CD4-positive, alpha-beta T cell treated with Interferon alpha-2 for 1 hour (primary cell): Measurements from ENCODE around the gene IL17RB.

Experiments used
- DNase-seq, 2 donors: peaks; one replicate each; pipeline ENCODE4 v3.0.0-alpha.2; 2020 to 2022

Gene IL17RB

DNA sequence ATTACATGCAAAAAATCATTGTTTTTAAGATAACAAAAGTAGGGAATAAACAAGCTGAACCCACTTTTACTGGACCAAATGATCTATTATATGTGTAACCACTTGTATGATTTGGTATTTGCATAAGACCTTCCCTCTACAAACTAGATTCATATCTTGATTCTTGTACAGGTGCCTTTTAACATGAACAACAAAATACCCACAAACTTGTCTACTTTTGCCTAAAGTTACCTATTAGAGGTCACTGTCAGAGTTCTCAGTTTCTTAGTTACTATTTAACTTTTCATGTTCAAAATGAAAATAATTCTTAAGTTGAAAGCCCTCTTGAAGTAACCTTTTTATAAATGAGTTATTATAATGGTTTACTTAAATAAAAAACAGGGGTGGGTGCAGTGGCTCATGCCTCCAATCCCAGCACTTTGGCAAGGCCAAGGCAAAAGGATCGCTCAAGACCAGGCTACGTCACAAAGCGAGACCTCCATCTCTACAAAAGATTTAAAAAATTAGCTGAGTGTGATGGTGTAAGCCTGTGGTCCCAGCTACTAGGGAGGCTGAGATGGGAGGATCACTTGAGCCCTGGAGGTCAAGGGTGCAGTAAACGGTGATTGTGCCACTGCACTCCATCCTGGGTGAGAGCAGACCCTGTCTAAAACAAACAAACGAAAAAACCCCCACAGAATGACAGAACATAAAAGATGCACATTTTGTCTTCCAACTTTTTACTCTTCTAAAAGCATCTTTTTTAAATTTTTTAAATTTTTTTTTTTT, 19.5 kb downstream of the IL17RB start:
- no peak for DNase-seq

DNA sequence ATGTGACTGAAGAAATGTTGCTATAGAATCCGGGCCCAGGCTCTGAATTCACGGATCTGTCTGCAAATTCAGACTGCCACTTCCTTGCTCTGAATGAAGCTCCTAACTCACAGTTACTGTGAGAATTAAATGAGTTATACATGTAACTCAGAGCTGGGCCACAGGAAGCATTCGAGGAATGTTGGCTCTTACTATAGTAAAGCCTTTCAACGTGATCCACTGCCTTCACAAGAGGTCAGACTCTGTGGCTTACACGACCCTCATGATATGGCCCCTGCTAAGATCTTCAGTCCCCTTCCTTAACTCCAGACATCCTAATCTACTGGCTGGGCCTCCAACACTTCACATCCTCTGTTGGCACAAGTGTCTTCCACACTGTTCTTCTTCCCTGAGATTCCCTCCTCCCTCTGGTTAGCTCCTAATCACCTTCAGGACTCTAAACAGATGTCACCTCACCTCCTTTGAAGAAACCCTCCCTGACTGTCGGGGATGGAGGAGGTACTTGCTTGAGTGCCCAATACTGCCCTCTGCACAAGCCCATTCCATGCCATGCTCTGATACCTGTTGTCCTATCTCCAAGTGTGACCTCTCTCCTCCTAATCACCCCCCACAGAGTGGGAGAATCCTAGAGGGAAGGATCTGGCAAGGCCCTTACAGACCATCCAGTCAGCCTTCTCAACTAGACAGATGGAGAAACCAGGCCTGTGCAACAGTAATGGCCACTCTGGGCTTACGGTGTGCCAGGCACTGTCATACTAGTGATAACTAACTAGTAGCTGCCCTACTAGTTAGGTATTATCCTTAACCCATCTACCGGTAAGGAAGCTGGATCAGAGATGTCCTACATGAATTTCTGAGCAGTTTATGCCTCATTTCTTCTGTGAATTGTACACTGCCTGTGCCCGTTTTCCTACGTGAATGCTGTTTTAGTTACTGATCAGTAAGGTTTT, 34.3 kb downstream of the IL17RB start:
- no peak for DNase-seq

DNA sequence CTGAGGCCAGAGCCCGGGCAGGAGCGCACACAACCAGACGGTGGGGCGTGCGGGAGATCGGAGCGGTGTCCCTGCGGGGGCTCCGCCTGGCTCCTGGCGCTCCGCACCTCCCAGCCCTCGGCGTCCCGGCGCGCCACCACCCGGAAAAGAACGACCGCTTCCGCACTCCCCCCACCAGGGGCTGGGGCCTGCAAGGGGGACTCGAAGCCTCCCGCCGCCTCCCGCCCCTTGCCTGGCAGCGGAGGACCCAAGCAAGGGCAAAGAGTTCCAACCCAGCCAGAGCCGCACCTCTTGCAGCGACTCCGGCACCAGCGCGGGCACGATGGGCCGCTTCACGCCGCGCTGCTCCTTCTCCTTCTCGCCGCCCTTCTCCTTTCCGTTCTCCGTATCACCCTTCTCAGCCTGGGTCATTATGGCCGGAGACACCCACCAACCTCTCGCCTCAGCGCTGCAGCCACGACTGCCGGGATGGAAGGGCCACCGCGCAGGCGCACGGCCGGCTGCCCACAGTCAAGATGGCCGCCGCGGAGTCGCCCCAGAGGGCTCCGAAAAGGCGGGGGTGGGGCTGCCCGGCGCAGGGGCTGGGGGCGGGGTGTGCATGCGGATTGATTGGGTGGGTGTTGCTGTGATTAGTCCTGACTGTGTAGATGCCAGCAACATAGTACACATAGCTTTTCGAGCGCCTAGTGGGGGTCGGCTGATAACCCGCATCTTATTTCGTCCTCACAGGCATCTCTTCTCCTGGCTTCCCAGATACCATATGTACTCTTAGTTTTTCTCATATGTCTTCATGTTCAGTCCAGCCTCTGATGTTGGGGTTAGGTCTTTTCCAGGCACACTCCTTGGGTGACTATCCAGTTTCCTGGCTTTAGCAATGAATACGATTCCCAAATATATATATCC, 35.6 kb downstream of the IL17RB start, which contains the start of gene ACTR8:
Gene ACTR8 (minus strand): TSS at position 462 of the 903 bp plus-strand sequence. CDS start 51 bp downstream, at position 411.
- peak; percentile 86 to 91 for DNase-seq

DNA sequence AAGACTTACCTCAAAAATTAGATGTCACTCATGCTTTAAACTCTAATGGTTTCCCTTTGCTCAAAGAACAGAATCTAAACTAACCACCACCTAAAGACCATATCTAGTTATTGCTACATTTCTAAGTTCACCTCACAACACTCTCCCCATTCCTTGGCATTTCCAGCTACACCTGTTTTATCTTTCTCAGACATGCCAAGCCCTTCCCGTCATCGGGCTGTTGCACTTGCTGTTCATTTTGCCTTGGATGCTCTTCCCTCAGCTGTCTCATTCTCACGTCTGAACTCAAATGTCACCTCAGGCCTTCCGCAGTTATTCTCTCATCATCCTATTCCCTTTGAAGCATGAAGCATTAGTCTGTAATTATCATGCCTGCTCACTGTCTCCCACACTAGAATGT, 36.6 kb downstream of the IL17RB start:
- no peak for DNase-seq

DNA sequence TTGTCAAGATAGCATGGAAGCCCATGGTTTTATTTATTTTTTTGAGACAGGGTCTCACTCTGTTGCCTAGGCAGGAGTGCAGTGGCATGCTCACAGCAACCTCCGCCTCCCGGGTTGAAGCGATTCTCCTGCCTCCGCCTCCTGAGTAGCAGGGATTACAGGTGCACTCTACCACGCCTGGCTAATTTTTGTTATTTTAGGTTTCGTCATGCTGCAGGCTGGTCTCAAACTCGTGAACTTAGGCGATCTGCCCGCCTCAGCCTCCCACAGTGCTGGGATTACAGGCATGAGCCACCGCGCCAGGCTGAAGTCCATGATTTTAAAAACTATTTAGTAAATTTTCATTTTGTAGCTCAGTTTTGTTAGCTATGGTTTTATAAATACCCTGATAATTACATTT, 38.3 kb downstream of the IL17RB start:
- no peak for DNase-seq

DNA sequence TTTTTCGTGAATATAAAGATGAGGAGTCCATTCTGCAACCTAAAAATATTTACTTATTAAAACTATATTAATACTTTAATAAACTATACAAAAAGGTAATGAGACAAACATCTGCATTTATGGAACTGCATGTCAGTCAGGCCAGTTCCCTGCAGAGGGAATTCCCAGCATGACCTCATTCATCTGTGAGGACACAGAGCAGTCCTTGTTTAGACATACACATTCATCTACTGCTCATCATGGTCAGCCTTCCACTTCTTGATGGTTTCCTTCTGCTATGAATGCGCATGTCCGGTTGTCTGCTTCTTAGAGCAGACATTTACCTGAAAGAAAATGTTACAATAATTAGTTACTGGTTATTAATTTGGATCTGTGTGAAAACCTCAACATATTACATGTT, 38.9 kb downstream of the IL17RB start:
- no peak for DNase-seq

DNA sequence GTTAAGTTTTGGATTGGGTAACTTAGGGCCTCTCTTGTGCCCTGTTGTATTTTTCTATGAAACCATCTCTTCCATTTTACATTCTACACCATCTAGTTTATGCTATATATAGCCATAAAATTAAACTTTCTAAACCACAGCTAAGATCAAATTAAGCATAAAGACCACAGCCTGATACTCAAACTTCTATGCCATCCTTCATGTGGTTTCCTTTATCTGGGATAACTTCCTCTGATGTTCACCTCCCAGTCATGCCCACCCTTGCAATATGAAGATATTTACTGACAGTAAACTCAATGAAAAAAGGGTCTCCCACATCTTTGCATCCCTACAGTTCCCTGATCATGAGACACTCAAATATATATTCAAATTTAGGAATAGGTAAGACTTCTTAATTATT, 41.1 kb downstream of the IL17RB start:
- DNase-seq, result no peak

DNA sequence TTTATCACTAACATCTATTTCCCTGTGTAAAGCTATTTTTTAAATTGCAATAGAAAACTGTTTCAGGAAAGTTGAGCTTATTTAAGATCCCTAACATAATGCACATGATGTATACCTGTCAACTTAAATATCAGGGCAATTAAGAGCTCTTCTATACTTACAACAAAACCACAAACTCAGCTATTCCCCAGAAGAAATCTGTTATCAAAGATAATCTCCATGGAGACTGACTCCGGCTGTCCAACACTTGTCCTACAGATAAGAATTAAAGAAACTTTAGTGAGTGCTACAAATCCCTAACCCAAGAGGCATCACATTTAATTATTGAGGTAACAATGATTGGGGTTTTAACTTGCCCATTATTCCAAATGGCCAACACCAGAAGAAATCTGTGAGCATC, 41.9 kb downstream of the IL17RB start:
- no peak for DNase-seq

DNA sequence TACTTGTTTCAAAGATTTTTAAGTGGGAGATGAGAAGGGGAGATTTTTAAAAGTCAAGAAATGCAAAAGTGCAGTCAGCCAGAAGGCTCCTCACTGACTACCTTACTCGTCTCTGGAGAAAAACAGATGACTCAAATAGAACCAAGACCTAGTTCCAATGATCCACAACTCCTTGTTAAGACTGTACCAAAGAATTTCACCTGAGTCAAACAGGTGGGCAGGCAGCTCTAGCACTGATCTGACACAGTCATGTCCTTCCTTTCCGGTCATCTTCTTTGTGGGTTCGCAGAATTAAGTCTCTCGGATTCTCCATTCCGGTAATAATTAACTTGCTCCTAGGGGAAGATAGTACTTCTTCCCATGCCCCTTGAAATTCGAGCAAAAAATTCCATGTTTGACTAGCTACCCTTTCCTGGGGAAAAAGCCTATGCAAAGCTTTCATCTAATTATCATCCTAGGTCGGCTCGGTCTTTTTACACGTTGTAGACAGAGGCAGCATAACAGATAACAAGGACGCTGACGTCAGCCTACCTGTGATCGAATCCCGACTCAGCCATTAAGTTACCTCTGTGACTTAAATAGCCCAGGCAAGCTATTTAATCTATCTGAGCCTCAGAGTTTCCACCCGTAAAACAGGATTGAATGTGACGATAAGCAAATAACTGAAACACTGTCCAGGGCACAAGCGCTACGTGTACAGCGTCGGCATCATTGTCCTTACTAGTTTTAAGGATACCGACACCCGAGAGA, 44.5 kb downstream of the IL17RB start:
- DNase-seq, result peak; percentile 65 to 76

DNA sequence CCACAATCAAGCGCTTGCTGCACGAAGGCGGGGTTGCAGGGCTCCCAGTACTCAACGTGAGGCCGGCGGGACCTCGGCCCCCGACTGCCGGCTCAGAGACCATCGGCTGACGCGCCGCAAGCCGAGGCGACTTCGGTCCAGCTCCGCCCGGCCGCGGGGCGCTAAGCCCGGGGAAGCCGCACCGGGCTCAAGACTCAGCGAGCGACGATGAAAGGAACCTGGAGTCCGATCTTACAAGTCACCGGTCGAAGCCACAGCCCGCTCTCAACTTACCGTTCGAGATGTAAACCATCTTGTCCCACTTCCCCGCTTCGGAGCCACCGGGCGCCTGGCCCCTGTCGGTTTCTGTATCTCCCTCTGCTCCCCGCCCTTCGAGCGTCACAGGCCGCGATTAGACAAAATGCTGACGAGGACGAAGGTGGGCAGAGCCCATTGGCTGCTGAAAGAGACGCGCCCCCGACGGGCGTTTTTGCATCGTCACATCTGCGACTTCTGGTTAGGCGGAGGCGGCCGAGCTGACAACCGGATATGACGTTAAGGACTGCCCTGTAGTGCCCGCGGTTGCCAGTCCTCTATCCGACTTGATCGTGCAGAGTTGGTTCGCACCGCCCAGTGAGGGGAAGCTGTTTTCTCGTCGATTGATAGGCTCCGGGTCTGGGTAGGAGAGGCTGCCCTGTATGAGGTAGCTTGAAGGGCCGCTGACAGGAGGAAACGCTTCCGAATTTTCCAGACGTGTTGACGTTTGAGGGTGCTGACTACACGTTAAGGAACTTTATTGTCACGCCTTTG, 45.3 kb downstream of the IL17RB start, which contains the start of gene SELENOK:
Gene SELENOK (minus strand): TSS at position 363 of the 789 bp plus-strand sequence.
- peak; percentile 99 for DNase-seq

DNA sequence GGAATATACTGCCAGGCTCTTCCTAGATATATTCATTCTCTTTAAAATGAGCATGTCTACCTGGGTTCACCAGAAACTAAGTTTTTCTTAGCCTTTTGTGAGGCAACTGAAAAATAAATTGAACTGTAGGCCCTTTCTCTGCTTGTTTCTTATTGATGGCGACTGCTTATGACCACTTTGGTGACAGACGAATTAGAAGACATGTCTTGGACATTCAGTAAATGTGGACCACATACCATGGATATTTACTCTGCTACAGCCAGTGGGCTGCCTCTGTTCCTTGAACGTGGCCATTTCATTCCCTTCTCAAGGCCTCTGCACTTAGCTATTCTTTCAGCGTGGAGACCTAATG, 45.9 kb downstream of the IL17RB start:
- DNase-seq, result no peak

DNA sequence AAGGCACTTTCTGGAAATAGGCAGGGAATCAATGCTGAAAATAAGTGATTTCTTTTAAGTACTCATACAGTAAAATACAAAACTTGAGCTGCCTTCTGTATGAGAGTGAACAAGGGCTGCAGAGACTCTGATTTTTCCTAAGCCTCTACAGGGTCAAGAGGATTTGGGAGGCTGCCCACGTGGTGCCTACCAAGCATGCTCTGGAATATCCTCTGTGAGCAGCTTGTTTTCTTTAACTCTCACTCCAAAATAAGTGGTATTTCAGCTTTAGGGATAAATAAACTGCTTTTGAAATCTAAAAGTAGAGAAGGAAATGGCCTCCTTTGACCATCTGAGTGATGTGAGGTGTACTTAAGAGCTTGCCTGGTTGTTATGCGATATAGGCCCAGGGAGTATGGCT, 53.4 kb downstream of the IL17RB start:
- no peak for DNase-seq

DNA sequence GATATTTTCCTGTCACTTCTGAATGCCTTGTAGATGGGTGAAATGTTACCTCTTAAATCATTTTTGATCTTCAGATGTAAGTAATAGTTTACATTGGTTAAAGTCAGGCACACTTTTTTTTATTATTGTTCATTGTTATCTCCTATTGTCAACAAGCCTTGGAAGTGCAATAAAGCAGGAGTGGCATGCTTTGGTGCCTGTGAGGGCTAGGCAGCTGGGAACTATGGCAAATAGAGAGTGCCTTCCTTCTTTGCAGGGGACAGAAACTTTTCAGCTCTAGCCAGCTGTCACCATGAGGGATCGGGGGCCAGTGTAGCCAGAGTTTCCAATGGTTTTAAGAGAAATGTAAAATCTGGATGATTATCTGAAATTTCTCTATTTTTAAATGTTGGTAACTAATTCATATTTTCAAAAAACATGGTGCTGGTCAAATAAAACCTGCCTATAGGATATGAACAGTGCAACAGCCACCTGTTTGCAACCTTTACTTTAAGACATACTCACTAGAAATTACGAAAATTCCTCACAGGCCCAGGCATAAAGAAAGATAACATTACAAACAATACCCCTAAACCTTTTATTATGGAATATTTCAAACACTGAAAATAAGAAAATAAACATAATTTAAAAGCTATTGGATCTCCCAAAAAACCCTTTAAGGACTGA, 54.4 kb downstream of the IL17RB start:
- no peak for DNase-seq

DNA sequence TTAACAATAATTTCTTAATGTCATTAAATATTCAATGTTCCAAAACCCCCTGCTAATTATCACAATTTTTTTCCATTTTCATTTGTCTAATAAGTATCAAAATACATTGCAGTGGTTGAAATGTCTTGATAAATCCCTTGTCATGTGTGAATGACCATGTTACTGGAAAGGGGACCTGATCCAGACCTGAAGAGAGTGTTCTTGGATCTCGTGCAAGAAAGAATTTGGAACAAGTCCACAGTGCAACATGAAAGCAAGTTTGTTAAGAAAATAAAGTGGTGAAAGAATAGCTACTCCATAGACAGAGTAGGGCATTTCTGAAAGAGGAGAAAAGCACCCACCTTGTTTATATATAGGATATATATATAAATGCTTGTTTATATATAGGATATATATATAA, 55.7 kb downstream of the IL17RB start:
- no peak for DNase-seq

DNA sequence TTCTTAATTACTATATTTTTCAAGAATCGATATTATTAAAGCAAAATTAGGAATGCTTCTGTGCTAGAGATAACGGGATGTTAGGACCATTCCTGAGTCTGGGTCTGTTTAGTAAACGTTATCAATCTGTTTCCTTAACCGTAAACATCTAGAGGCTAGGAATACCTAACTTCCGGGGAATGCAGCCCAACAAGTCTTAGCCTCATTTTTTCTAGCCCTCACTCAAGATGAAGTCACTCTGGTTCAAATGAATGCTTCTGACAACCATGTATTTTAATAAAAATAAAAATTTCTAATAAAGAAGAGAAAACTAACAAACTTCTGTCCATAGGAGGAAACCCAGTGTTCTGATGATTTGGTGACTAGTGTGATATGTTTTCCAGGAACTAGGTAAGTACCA, 56.3 kb downstream of the IL17RB start:
- no peak for DNase-seq

DNA sequence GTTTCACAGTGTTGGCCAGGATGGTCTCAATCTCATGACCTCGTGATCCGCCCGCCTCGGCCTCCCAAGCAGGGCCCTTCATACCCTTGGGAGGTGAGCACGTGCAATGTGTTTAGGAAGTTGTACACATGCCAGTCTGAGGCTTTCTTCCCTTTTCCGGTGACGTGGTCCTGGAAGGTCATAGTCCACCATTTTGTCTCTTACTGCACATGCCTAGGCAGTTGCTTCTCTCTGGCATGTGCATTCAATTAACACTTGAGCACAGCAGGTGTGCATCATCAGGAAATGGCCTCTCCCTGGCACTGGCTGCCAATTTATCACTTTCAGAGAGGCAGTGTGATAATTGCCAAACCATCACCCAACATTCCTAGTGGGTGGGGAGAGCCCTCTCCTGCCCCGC, 67.0 kb downstream of the IL17RB start:
- no peak for DNase-seq
